GM10847 (cell line): ENCODE results near the gene C1orf116.

ENCODE experiments used
- POLR2A ChIP-seq: IDR thresholded peaks from 2 replicates; pipeline ENCODE4 v1.6.1; 2011; ENCODE audit not compliant: insufficient read length; ENCODE audit errors: extremely low read depth

Gene C1orf116

GRCh38 chr1:207032528-207033017 lies at the start of gene C1orf116:
C1orf116 (minus strand) TSS chr1:207032756; CDS start chr1:207027598, 5,158 bp downstream.
- TF ChIP-seq POLR2A = no peak

GRCh38 chr1:207081806-207082205 lies 49.2 kb upstream of the C1orf116 start:
- TF ChIP-seq POLR2A = no peak

- no peak for TF ChIP-seq POLR2A
These were observed 48.5 kb upstream of the C1orf116 start for GRCh38 chr1:207081088-207081487.

GRCh38 chr1:207079706-207080241 lies 47.2 kb upstream of the C1orf116 start:
- TF ChIP-seq POLR2A = no peak

GRCh38 chr1:207078578-207079132 lies 46.1 kb upstream of the C1orf116 start:
- TF ChIP-seq POLR2A = no peak

GRCh38 chr1:207077470-207078377 lies 45.2 kb upstream of the C1orf116 start:
- TF ChIP-seq POLR2A = no peak

- no peak for TF ChIP-seq POLR2A
These were observed 44.5 kb upstream of the C1orf116 start for GRCh38 chr1:207077012-207077411.

- no peak for TF ChIP-seq POLR2A
These were observed 43.8 kb upstream of the C1orf116 start for GRCh38 chr1:207076181-207076955.

- TF ChIP-seq POLR2A = no peak
These were observed 41.6 kb upstream of the C1orf116 start for GRCh38 chr1:207073906-207074820.

GRCh38 chr1:207072233-207072632 lies 39.7 kb upstream of the C1orf116 start:
- TF ChIP-seq POLR2A = no peak

GRCh38 chr1:207071426-207071825 lies 38.9 kb upstream of the C1orf116 start:
- no peak for TF ChIP-seq POLR2A

- no peak for TF ChIP-seq POLR2A
These were observed 38.3 kb upstream of the C1orf116 start for GRCh38 chr1:207070811-207071210.

- no peak for TF ChIP-seq POLR2A
These were observed 37.4 kb upstream of the C1orf116 start for GRCh38 chr1:207069858-207070506.

GRCh38 chr1:207069061-207069460 lies 36.5 kb upstream of the C1orf116 start:
- no peak for TF ChIP-seq POLR2A
